NCI-H526 treated with DMSO at 0.1 percent for 48 hours (cell line): Measurements from ENCODE around the gene NPC1.
A peak's percentile ranks its signal among the peaks of the same experiment; 100 is the strongest.
"Not testable (repeated sequence)": the region's sequence is repeated elsewhere in the genome, so short reads cannot be mapped to it uniquely, and the experiment has no call there.

ENCODE experiments used
- DNase-seq: peaks from one replicate; lab custom pipeline; 2025; lab: John Stamatoyannopoulos, UW

Gene NPC1

GRCh38 chr18:23586249-23587196, at the start of gene NPC1:
Gene NPC1 (minus strand): TSS chr18:23586506. CDS start chr18:23586343, 163 bp downstream.
- DNase-seq = peak; percentile 74

- DNase-seq = no peak
Observed at GRCh38 chr18:23636071-23636399, 49.7 kb upstream of the NPC1 start.

GRCh38 chr18:23635283-23636070, 49.2 kb upstream of the NPC1 start:
- DNase-seq = no peak

GRCh38 chr18:23634692-23635091, 48.4 kb upstream of the NPC1 start:
- no peak for DNase-seq

DNA sequence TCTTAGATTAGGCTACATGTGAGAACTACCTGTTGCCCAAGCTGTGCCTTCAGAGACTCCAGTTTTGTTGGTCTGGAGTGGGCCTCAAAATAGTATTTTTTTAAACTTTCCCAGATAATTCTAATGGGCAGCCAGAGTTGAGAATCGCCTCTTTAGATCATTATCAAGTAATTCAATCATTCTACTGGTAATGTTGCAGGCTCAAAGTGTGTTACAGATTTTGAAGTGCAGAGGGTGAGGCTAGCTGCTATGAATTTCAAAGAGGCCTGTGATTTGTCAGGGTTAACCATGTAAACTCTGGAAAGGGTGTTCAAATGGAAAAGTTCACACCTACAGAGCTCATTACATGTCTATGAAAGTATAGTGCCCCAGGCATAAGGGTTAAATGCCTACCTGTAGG, 46.3 kb upstream of the NPC1 start:
- DNase-seq = no peak

GRCh38 chr18:23631746-23632145, 45.4 kb upstream of the NPC1 start:
- no peak for DNase-seq

GRCh38 chr18:23631312-23631711, 45.0 kb upstream of the NPC1 start:
- no peak for DNase-seq

DNA sequence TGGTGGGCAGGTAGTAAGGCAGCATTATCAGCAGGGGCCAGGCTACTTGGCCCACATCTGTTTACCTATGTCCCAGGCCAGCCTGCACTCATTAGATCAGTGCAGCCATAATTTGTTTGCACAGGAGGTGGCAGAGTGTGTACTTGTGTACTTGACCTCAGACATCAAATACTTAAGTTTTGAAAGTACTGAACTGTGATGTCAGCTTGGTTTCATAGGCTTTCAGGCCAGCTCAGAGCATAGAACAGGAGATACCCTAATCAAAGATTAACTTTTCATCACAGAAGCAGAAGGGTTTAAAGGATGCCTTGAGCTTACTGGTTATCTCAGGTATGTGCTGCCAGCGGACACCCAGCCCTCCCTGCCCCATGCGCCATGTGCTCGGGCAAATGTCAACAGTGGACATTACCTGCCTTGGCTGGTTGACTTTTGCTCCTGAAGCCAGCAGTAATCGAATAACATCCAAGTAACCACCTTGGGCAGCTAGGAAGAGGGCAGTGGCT, 43.2 kb upstream of the NPC1 start:
- DNase-seq = no peak

DNA sequence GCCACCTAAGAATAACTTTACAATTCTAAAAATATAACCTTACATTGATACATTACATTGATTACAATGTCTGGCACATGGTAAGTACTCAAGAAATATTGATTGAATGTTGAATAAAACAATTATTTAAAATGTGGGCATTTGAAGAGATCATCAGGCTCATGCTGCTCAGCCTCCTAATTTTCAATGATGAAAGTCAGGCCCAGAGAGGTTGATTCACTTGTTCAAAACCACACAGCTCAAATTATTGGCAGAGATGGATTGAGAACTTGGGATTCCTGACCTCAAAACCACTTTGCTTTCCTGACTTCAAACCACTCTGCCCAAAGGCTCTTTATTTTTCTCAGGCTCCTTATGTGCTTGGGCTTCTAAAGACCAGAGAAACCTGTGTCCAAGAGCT, 41.7 kb upstream of the NPC1 start:
- DNase-seq = no peak

GRCh38 chr18:23627321-23627720, 41.0 kb upstream of the NPC1 start:
- no peak for DNase-seq

- no peak for DNase-seq
Observed at GRCh38 chr18:23626451-23627279, 40.4 kb upstream of the NPC1 start.

DNA sequence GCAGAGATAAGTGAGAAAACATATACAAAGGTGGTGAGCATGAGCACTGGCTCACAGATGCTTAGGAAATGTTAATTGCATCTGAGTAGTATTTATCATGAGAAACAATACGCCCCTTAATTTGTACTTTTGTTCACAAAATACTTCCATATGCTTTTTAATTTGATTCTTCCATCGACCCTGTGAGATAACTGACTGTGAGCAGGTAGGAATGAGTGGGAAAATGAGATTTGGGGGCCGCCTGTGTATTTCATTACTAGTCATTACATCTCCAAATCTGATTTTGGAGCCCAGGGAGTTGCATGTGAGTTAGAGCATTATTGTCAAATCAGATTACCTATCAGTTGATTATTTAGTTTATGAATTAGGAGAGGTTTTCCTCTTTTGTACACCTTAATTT, 36.7 kb upstream of the NPC1 start:
- no peak for DNase-seq

GRCh38 chr18:23619388-23619881, 33.1 kb upstream of the NPC1 start:
- DNase-seq = no peak

DNA sequence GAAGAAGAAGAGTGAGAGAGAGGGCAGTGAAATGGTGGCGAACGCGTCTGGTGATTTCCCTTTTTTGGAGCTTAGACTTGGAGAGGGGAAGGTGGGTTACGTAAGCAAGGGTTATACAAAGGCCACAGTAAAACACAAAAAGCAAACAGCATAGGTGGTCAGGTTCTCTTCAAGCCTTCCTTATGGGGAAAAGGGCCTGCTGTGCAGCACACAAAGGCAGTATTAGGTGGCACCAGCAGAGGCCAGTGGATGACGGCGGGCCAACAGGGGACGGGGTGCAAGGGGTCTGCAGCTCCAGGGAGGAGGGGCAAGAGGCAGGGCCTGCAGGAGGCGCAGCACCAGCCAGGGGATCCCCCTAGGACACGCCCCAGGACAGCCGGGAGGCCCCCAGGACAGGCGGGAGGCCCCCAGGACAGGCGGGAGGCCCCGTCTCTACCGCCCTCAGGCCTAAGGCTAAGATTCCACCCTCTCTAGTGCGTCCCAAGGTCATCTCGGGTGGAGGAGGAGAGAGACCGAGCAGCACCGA, 32.6 kb upstream of the NPC1 start:
- DNase-seq = no peak

- no peak for DNase-seq
Observed at GRCh38 chr18:23617412-23618014, 31.2 kb upstream of the NPC1 start.

DNA sequence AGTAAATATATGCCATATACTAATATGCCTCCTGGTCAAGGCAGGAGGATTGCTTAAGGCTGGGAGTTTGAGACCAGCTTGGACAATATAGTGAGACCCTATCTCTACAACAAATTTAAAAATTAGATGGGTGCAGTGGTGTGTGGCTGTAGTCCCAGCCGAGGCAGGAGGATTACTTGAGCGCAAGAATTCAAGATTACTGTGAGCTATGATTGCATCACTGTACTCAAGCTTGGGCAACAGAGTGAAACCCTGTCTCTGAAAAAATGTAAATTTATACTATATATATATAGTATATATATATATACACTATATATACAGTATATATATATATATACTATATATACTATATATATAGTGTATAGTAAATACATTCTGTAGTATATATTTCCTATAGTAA, 30.0 kb upstream of the NPC1 start:
- DNase-seq = no peak

- no peak for DNase-seq
Observed at GRCh38 chr18:23614891-23615290, 28.6 kb upstream of the NPC1 start.

GRCh38 chr18:23614413-23614812, 28.1 kb upstream of the NPC1 start:
- DNase-seq = no peak

- DNase-seq = not testable (repeated sequence)
Observed at GRCh38 chr18:23613091-23613475, 26.8 kb upstream of the NPC1 start.

- no peak for DNase-seq
Observed at GRCh38 chr18:23612434-23613090, 26.3 kb upstream of the NPC1 start.
